ENCODE results near the gene BTBD9.
A peak's percentile ranks its signal among the peaks of the same experiment; 100 is the strongest.

Gene BTBD9

GRCh38 chr6:38639498-38640215, at the start of gene BTBD9:
BTBD9 (minus strand) TSS chr6:38639929.
- DNase-seq (ENCODE audit: low read depth, low spot score), result peak; percentile 61

GRCh38 chr6:38688579-38689087, 48.9 kb upstream of the BTBD9 start:
- DNase-seq (ENCODE audit: low read depth, low spot score), result no peak

GRCh38 chr6:38687549-38687948, 47.8 kb upstream of the BTBD9 start:
- DNase-seq (ENCODE audit: low read depth, low spot score), result no peak

GRCh38 chr6:38687043-38687353, 47.3 kb upstream of the BTBD9 start:
- no peak for DNase-seq (ENCODE audit: low read depth, low spot score)

- no peak for DNase-seq (ENCODE audit: low read depth, low spot score)
Observed at GRCh38 chr6:38686270-38687042, 46.7 kb upstream of the BTBD9 start.

- DNase-seq (ENCODE audit: low read depth, low spot score), result no peak
Observed at GRCh38 chr6:38684904-38685303, 45.2 kb upstream of the BTBD9 start.

GRCh38 chr6:38684237-38684636, 44.5 kb upstream of the BTBD9 start:
- DNase-seq (ENCODE audit: low read depth, low spot score), result no peak

GRCh38 chr6:38681850-38682249, 42.1 kb upstream of the BTBD9 start:
- no peak for DNase-seq (ENCODE audit: low read depth, low spot score)

GRCh38 chr6:38679668-38680067, 39.9 kb upstream of the BTBD9 start:
- DNase-seq (ENCODE audit: low read depth, low spot score), result no peak

GRCh38 chr6:38678178-38678760, 38.5 kb upstream of the BTBD9 start:
- no peak for DNase-seq (ENCODE audit: low read depth, low spot score)

GRCh38 chr6:38676974-38677544, 37.3 kb upstream of the BTBD9 start:
- DNase-seq (ENCODE audit: low read depth, low spot score), result no peak

- no peak for DNase-seq (ENCODE audit: low read depth, low spot score)
Observed at GRCh38 chr6:38676236-38676973, 36.7 kb upstream of the BTBD9 start.

GRCh38 chr6:38673397-38674165, 33.9 kb upstream of the BTBD9 start:
- no peak for DNase-seq (ENCODE audit: low read depth, low spot score)

- no peak for DNase-seq (ENCODE audit: low read depth, low spot score)
Observed at GRCh38 chr6:38671885-38672467, 32.2 kb upstream of the BTBD9 start.

- no peak for DNase-seq (ENCODE audit: low read depth, low spot score)
Observed at GRCh38 chr6:38658418-38659167, 18.9 kb upstream of the BTBD9 start.

- DNase-seq (ENCODE audit: low read depth, low spot score), result no peak
Observed at GRCh38 chr6:38656896-38657295, 17.2 kb upstream of the BTBD9 start.

- DNase-seq (ENCODE audit: low read depth, low spot score), result no peak
Observed at GRCh38 chr6:38654263-38654662, 14.5 kb upstream of the BTBD9 start.

- DNase-seq (ENCODE audit: low read depth, low spot score), result no peak
Observed at GRCh38 chr6:38651121-38651784, 11.5 kb upstream of the BTBD9 start.

- no peak for DNase-seq (ENCODE audit: low read depth, low spot score)
Observed at GRCh38 chr6:38650207-38650752, 10.6 kb upstream of the BTBD9 start.
